GM10266 (cell line): Measurements from ENCODE around the gene GDPD5.

Experiments used
- DNase-seq: peaks from one replicate; pipeline ENCODE4 v3.0.0; 2012; ENCODE audit errors: extremely low spot score
- TF ChIP-seq, protein P1 (sequence below): IDR thresholded peaks from 2 replicates; pipeline ENCODE4 v1.5.1; 2012; ENCODE audit warnings: mild to moderate bottlenecking, low read depth; ENCODE audit not compliant: control insufficient read depth, insufficient read depth; ENCODE audit errors: missing control alignments

Gene GDPD5

DNA sequence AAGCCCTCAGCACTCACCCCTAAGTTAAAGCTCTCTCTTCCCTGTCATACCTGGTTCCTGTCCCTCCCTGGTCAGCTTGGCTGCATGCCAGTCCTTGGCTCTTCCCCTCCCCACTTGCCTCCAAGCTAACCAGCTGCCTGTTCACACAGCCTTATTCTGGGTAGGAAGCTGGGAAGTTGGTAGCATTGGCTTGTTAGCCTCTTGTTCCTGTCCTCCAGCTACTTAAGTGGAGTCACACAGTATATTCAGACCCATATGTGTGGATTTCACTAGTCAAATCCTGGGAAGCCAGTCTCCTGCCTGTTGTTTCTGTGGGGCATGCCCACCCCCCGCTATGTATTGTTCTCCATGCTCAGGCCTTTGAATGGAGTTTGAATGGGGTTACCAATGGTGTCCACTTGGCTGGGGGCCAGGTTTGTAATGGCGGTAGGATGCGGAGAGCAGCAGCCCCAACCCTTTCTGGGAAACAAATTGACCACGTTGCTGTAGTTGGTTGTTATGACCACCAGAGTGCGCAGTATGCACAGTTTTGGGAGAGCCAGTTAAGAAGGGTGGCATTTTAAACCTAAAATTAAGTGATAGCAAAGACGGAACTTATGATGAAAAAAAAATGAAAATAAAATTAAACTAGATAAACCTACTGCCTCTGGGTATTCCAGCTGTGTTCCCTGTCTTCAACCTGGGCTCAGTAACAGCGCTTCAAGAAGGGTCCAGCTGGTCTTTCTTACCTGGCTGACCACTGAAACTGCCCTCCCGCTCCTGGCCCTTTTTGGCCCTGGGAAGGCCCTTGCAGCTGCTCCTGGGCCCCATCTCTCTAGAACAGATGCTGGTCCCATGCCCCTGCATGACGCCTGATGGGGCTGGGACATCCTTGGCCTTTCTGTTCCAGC lies 137.1 kb downstream of the GDPD5 start:
- TF ChIP-seq, protein P1, sequence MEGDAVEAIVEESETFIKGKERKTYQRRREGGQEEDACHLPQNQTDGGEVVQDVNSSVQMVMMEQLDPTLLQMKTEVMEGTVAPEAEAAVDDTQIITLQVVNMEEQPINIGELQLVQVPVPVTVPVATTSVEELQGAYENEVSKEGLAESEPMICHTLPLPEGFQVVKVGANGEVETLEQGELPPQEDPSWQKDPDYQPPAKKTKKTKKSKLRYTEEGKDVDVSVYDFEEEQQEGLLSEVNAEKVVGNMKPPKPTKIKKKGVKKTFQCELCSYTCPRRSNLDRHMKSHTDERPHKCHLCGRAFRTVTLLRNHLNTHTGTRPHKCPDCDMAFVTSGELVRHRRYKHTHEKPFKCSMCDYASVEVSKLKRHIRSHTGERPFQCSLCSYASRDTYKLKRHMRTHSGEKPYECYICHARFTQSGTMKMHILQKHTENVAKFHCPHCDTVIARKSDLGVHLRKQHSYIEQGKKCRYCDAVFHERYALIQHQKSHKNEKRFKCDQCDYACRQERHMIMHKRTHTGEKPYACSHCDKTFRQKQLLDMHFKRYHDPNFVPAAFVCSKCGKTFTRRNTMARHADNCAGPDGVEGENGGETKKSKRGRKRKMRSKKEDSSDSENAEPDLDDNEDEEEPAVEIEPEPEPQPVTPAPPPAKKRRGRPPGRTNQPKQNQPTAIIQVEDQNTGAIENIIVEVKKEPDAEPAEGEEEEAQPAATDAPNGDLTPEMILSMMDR = peak; percentile 86

GRCh38 chr11:75387736-75388294 lies 137.9 kb downstream of the GDPD5 start:
- TF ChIP-seq, protein P1 = no peak
- DNase-seq = no peak

More for the DNA sequence above, 137.1 kb downstream of the GDPD5 start:
- DNase-seq = peak; percentile 76

- DNase-seq = no peak
Observed at GRCh38 chr11:75386942-75387630, 138.7 kb downstream of the GDPD5 start.

More at GRCh38 chr11:75386942-75387630, 138.7 kb downstream of the GDPD5 start:
- TF ChIP-seq, protein P1 = no peak
